Superior temporal gyrus (tissue), 1 donor: Measurements from ENCODE around the gene WASF2.
"Not testable (repeated sequence)": the region's sequence is repeated elsewhere in the genome, so short reads cannot be mapped to it uniquely, and the experiment has no call there.

Experiments used
- DNase-seq: peaks from one replicate; pipeline ENCODE4 v3.0.0-alpha.2; 2016; ENCODE audit errors: extremely low spot score

WASF2 gene

DNA sequence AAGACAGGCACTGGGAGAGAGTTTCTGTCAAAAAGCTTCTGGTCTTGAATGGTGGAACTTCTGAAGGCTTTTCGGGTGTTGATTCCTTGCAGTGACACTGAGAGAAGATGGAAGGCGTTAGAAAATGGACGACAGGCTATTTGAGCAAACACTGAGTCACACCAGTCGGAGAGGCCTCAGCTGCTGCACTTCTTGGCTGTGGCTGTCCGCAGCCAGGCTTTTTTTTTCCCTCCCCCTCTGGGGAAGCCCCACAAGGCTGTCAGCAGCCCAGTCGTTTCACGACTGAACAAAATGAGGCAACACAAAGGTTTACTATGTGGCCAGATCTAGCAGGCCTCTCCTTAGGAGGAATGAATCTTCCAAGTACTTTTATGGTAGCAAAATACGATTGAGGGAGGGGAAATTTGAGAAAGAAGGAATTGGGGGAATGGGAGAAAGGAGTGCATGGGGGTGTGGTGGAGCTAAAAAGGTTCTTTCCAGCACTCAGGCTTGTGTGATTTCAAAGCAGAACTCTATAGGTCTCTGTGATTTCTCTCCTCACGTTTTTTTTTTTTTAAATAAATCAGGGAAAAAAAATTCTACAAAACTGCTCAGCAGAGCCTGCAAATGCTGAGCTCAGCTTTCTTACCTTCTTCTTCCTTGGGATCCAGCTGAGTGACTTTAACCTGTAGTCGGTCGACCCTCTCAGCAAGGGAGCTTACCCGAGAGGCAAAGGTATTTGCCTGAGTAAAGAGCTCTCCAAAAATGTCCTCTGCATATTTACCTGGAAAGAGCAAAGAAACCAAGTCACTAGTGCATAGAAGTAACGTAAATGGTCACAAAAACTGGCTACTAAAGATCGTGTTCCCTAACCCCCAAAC lies 71.4 kb downstream of the WASF2 start:
- peak; percentile 86 for DNase-seq

DNA sequence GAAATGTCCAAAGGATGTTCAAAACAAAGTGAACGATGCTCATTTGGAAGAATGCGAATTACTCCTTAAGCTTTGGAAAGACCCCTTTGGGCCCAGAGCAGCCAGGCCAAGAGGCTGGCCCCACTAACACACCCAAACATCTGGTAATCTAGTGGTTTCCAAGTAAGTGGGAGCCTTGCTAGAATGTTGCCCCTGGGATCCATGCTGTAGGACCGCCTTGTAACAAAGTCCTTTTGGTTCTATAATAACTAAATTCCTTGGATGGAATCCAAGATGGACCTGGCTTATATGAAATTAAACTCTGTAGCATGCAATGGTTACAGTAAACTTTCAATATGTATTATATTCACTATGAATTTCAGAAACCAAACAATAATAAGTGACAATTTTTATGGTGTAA lies 72.3 kb downstream of the WASF2 start:
- no peak for DNase-seq

DNA sequence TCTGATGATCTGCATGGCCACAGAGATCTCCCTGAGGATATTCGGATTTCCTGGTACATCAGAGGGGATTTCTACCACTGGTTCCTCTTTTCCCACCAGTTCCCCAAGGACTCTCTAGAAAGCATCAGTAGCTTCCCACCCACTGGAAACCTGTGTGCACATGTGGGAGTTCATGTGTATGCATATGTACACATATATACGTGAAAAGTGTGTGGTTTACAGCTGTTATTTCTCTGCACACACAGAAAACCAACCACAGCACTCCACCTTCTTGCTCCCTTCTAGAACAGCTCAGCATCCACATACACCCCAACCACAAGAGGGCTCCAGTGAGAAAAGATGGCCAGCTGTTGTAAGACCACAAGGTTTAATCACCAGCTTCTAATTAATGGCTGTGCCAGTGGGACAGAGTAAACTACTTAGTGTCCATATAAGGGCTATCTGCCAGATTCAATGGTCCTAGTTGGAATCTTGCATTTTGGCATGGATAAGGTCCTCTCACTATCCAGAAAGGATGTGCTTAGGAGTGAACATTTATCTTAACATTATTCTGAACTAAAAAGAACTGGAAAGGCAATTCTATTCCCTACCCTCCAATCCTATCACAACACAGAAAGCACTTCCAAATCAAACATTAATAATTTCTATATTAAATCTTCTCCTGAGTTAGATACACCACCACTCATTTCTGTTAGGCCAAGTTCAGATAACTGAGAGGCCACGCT lies 73.4 kb downstream of the WASF2 start:
- DNase-seq: peak; percentile 78

DNA sequence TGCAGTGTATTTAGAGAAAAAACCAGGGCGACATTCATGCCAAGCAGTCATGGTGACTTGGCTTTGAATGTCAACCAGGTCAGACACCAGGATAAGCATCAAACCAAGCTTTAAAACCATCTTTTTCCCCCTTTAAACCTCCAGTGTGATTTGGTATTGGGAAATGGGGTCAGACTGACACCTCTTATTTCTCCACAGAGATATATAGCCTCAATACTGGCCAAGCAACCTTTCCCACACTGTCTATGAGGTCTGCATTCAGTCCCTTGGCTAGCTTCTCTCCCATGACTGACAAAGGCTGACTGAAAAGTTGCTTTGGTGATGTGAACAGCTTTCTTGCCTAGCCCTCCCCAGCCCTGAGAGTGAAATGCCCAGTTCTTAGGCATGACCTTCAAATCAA lies 75.9 kb downstream of the WASF2 start:
- no peak for DNase-seq

DNA sequence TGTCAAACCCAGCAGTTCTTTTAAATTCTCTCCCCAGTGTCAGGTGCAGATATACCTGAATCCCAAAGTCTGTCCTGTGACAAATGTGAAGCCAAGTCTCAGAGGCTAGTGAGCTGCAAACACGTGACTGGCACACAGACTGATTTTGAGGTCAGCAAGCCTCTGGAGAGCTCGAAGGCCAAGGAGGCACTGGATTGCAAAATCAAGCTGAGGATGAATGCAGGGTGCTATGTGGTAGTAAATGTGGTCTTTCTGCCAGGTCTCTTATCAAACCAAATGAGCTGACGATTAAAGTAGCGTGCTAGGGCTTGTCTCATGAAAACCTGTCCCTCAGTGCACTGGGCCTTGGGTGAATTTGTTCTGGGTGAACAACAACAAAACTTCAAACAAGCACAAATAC lies 77.0 kb downstream of the WASF2 start:
- DNase-seq: no peak

DNA sequence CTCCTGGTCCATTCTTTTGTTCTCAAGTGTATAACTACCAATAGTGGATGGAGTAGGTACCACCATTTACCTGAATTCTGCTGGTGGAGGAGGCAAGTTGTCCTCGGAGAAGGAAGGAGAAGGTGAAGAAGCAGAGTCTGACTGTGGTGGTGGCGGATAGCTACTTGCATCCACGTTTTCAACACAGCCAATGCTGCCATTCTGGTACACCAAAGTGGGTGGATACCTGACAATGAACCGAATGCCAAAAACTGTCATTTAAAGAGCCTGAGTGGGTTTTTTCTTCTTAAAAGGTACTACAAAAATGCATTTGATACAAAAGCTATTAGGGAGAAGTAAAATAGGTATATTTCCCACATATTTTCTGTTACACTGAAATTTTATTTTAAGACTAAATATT lies 77.5 kb downstream of the WASF2 start:
- no peak for DNase-seq

DNA sequence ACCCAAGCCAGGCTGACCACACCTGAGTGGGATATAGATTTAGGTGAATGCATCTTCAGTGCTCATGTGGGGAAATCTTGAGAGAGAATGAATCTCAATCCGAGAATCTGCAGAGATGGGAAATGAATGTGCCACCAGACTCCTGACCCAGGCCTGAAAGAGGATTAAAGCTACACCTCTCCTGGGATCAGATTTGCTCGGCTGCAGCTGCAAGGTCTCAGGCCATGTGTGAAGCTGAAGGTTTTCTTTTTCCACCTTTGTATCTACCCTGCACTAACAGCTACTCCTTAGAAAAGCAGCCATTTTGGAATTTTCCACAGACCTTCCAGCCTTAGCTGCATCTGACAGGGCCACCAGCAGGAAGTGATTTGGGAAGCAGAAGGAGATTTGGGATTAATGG lies 79.3 kb downstream of the WASF2 start:
- no peak for DNase-seq

DNA sequence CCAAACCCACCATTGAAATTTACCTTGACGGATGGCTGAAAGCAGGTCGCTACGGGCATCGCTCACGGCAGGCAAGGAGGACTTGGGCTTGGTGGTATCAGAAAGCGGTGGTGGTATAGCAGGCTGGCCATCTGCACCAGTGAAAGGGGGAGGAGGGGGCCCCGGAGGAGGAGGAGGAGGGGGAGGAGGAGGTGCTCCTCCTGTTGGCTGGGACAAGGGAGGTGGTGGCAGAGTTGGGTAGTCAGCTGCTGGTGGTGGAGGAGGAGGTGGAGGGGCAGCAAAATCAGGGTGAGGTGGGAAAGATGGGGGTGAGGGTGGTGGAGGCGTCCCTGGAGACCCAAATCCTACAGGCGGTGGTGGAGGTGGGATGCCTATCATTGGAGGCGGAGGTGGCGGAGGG lies 80.3 kb downstream of the WASF2 start:
- no peak for DNase-seq

DNA sequence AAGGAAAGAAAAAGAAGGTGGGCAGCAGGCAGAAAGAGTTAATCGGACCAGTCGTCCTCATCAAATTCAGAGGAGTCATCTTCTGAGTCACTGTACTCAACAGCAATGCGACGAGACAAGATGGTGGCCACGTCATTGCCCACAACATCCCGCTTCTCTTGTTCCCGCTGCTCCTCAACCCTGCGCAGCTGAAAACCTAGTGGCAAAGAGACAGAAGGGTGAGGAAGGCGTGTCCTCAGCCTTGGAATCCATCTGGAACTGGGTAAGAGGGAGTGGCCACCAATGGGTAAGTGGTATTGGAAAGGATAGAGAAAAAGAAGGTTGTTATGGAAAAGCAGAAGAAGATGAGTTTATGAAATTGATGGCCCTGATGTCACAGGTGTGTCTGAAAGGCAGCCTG lies 81.8 kb downstream of the WASF2 start:
- no peak for DNase-seq

DNA sequence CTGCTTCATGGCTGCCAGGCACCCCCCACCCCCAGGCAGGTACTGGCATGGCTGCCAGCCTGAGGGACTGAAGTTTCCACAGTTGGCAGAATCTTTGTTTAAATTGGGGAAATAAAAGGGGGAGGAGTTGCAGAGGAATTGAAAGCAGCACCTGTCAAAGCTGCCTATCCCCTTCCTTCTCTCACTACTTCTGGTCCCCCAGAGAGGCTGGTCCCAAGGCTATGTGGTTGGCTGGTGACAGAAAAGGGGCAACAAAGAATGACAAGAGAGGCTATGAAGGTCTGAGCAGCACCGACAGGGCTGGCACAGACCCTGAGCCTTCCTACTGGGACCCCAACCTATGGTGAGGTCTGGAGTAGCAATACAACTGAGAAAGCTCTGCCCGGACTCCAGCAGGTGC lies 83.2 kb downstream of the WASF2 start:
- not testable (repeated sequence) for DNase-seq

DNA sequence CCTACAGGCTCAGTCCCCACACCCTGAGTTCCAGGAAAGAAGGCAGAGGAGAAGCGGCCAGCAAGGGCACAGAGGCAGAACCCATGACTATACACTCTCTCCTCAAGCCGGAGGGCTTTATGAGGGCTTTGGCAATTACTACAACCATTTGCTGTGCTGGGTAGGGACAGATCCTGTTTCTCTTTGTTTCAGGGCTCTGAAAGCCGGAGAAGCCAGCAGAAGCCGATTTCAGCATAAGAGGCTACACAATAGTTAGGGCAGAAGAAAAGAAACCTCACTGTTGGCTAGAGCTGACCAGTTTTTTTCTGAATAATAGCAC lies 83.6 kb downstream of the WASF2 start:
- DNase-seq: no peak

DNA sequence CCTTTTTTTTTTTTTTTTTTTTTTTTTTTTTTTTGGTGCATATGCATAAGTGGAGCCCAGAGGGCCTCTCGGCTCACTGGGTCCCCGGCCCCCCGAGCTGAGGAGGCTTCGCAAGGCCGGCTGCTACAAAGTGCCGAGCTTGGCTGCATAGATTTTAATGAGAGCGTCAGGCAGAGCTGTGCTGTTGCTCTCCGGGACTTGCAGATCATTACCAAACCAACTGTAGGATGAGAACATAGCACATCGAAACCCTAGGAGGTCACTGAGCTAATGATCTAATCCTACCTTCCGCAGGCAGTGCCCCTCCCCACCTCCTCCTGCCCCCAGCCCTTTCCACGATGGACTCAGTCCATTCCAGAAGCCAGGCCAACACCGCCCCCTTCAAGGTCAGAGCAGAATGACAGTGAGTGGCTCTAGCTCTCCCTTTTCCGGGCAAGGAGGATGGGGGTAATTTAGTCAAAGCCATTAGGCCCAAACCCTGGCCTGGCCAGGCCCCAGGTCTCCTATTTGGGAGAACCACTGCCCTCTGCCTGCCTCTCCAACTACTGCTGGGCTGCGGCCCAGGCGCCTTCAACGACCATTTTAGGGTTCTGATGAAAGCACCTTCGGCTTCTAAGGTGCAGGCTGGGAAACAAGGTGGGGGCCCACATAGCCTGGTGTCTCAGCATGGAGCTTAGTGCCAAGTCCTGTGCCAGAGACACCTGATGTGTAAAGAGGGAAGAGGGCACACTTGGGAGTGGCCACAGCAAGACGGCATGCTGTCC lies 84.2 kb downstream of the WASF2 start:
- DNase-seq: not testable (repeated sequence)

DNA sequence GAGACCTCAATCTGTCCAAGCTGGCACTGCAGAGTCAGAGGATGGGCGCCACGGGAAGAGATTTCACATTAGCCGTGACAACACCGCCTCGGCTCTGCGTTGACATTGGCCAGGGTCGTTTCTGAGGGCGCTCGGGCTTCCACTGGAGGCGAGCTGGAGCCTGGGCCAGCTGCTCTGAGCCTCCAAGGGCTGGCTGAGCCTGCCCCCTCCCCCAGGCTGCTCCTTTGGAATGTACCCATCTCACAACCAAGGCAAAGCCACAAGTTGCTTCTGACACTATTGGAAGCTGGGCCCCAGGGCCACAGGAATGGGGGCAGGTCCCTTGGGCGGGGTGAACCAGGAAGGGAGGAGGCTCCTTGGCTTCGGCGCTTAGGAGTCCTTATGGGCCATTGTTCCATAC lies 84.9 kb downstream of the WASF2 start:
- no peak for DNase-seq

DNA sequence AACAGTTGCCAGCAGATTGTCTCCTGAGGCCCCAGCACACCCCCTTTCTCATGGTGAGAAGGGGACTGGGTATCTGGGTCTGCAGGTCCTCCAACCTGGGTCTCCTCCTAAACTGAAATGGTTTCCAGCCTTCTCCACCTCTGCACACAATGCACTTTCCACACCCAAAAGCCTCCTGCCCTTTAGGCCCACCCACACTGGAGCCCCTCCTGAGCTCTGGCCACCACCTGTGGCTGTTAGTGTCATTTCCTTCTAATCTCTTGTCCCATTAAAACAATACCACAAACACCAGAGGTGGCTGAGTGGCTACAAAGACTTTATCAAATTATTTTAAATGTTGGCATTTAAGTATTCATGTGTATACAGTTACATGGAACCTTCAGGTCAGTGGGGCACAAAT lies 86.0 kb downstream of the WASF2 start:
- no peak for DNase-seq

DNA sequence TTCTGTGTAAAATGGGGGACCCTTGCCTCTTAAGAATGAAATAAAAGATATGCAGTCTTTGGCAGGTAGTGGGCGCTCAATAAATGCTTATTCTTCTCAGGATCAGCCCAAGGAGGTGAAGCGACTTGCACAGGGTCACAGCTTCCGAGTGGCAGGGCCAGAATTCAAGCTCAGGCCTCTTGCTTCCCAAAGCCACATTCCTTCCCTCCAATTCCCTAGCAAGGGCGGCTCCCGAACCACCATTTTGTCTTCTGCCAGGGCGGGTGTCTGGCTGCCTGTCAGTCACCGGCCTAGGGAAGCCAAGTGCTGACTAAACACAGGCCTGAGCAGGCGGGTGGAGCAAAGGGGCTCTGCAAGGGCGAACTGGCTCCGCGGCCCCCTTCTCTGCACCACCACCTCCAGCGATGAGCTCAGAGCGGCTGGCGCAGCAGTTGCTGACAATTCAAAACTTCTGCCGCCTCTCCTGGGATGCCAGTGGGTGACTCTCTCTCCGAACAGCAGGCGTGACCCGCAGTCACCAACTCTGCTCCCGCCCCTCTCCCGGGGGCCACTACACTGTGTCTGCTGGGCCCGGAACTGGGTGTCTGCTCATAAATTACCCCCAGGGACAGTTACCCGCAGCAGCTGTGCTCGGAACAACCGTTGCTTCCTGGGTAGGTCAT lies 86.8 kb downstream of the WASF2 start:
- DNase-seq: no peak

DNA sequence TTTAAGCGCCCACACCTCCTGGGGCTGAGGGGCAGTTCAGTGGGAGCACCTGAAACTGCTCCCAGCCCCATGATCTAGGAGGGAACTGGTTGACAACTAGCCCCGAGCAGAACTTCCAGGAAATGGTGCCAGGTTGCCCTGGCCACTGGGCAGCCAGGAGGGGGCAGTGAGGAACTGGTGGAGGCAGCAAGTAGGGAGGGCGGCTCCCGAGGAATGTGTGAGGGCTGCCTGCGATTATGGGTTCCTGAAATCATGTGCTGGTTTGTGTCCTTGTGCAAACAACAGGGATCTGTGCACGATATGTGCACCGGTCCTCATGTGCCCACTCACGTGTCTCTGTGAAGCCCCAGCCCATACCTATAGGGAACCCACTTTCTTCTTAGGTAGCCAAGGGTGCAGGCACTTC lies 87.6 kb downstream of the WASF2 start:
- DNase-seq: peak; percentile 68

DNA sequence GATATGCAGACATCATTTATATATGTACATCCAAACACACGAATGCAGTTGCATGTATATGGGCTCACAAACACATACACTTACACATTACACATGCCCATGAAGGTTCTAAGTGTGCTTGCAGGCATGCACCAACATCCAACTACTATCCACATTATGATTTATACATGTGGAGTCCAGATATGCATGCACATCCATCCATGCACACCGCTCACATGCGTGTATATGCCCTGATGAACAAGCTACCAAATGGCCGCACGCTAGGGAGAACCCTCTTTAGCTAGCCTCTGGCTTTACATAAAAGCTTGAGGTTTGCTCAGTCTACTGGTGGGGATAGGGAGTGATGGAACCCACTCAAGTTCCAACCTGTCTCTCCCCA lies 89.0 kb downstream of the WASF2 start:
- DNase-seq: no peak

DNA sequence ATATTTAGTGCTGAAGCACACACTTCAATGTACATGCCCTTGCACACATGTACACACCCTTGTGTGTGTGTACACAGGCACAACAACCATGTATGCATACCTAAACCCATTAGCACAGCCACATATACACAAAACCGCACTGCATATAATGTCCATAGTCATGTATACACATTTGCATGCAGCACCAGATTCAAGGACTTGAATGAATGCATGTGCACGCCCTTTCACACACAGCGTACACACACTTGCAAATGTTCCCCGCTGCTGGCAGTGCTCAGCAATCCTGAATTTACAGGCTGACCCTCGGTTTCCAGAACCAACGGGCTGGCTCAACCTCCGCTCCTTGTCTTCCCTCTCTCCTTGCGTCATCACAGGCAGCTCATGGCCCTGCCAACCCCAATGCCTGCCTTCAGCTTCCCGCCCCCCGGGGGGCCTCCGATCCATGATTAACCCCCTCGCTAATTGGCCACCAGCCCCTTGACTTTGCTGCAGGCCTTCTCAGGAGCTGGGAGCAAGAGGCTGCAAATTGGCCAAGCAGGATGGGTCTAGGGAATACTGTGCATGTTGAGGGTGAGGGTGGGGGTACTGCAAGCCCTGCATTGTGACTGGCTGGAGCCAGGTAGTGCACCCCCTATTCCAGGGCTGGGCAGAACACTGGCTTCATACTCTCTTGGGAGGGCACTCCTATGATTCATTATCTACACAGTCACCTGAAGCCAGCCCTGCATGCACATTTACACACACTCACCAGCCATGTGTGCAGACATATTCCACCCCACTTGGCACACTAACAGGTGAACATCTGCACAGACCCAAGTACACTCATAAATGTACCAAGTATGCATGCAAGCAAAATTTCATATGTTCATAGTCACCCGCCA lies 89.6 kb downstream of the WASF2 start:
- DNase-seq: no peak

DNA sequence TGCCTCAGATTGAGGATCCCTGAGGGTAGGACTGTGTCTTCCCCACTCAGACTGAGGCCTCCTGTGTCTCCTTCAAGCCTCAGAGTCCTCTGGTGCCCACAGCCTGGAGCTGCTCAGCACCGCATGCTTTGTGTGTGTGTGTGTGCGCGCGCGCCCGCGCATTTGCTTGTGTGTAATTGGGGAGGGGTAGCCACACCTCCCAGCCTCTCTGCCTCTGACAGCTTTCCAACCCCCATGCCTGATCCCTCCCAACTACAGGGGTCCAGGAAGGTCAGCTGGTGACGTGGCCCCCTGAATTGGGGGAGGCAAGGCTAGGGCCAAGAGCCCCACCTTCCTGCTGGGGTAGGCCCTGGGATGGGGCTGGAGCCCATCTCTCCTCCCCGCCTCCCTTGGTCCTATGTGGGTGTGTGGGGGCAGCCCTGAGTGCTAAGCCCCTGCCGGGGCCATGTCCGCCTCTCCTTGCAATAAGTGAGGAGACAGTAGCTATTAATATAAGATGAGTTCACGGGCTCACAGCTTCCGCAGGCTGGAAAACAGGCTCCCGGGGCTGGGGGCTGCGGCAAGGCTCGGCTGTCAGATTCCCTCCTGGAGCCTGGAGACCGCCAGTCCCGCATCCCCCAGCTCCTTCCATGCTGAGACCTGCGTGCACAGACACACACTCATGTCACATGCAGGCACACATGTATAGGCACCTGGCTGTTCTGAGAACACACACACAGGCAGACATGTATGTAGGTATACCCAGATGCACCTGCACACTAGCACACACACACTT lies 90.5 kb downstream of the WASF2 start:
- DNase-seq: no peak

DNA sequence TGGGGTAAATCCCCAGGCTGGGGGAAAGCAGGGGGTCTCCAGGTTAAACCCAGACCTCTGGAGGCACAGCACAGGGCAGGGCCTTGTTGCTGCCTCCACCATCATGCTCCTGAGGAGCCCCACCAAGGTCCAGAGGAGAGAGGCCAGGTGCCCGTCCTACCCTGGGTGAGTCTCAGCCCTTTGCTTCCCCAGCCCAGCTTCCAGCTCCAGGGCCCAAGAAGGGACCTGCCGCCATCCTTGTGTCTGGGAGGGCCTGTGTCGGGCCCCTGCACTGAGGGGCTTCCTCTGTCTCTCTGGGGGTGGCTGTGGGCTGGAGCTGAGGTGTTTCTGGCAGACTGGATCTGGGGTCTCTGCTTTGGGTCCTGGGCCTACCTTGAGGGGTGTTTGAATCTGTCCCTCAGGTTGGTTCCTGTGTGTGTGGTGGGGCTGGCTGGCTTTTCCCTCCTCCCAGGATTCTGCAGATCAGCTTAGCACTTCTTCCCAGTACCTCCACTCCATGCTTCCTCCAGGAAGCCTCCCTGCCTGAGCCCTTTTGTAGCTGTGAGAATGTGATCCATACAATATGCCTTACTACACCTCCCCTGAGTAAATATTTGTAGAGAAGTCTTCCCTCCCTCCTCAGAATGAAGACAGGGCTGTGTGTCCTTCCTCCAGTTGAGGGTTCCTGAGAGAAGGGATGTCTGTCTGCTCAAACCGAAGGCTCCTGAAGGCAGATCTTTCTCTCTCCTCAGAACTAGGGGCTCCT lies 91.4 kb downstream of the WASF2 start:
- no peak for DNase-seq
